ENCODE data around the gene PLXDC1.
"Not testable (repeated sequence)": the region's sequence is repeated elsewhere in the genome, so short reads cannot be mapped to it uniquely, and the experiment has no call there.

DNA sequence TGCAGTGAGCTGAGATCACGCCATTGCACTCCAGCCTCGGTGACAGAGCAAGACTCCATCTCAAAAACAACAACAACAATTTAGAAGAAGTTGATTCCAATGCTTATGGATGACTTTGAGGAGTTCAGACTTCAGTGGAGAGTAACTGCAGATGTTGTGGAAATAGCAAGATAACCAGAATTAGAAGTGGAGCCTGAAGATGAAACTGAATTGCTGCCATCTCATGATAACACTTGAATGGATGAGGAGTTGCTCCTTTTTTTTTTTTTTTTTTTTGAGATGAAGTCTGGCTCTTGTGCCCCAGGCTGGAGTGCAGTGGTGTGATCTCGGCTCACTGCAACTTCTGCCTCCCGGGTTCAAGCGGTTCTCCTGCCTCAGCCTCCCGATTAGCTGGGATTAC lies 131.4 kb downstream of the PLXDC1 start:
- TF ChIP-seq CTCF (IDR thresholded peaks at IDR 0.05; ENCODE audit: insufficient read depth, low read length); POLR2AphosphoS5 (IDR thresholded peaks at IDR 0.05; ENCODE audit: low read depth); SPI1 (IDR thresholded peaks at IDR 0.05; ENCODE audit: borderline replicate concordance, low read depth); GABPA (IDR thresholded peaks at IDR 0.05; ENCODE audit: low read depth): not testable (repeated sequence)
- TF ChIP-seq, protein P1, sequence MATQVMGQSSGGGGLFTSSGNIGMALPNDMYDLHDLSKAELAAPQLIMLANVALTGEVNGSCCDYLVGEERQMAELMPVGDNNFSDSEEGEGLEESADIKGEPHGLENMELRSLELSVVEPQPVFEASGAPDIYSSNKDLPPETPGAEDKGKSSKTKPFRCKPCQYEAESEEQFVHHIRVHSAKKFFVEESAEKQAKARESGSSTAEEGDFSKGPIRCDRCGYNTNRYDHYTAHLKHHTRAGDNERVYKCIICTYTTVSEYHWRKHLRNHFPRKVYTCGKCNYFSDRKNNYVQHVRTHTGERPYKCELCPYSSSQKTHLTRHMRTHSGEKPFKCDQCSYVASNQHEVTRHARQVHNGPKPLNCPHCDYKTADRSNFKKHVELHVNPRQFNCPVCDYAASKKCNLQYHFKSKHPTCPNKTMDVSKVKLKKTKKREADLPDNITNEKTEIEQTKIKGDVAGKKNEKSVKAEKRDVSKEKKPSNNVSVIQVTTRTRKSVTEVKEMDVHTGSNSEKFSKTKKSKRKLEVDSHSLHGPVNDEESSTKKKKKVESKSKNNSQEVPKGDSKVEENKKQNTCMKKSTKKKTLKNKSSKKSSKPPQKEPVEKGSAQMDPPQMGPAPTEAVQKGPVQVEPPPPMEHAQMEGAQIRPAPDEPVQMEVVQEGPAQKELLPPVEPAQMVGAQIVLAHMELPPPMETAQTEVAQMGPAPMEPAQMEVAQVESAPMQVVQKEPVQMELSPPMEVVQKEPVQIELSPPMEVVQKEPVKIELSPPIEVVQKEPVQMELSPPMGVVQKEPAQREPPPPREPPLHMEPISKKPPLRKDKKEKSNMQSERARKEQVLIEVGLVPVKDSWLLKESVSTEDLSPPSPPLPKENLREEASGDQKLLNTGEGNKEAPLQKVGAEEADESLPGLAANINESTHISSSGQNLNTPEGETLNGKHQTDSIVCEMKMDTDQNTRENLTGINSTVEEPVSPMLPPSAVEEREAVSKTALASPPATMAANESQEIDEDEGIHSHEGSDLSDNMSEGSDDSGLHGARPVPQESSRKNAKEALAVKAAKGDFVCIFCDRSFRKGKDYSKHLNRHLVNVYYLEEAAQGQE (IDR thresholded peaks at IDR 0.05; ENCODE audit: insufficient replicate concordance, low read depth) = not testable (repeated sequence)
